HG03108 (cell line): ENCODE results near the gene TRAF3.

Experiments
- ATAC-seq: cut with Tn5 transposase; IDR thresholded peaks from one replicate; pipeline ENCODE4 v1.9.1; 2021; ENCODE audit warnings: moderate library complexity; ENCODE audit not compliant: unreplicated experiment

TRAF3 gene, protein sequence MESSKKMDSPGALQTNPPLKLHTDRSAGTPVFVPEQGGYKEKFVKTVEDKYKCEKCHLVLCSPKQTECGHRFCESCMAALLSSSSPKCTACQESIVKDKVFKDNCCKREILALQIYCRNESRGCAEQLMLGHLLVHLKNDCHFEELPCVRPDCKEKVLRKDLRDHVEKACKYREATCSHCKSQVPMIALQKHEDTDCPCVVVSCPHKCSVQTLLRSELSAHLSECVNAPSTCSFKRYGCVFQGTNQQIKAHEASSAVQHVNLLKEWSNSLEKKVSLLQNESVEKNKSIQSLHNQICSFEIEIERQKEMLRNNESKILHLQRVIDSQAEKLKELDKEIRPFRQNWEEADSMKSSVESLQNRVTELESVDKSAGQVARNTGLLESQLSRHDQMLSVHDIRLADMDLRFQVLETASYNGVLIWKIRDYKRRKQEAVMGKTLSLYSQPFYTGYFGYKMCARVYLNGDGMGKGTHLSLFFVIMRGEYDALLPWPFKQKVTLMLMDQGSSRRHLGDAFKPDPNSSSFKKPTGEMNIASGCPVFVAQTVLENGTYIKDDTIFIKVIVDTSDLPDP

DNA sequence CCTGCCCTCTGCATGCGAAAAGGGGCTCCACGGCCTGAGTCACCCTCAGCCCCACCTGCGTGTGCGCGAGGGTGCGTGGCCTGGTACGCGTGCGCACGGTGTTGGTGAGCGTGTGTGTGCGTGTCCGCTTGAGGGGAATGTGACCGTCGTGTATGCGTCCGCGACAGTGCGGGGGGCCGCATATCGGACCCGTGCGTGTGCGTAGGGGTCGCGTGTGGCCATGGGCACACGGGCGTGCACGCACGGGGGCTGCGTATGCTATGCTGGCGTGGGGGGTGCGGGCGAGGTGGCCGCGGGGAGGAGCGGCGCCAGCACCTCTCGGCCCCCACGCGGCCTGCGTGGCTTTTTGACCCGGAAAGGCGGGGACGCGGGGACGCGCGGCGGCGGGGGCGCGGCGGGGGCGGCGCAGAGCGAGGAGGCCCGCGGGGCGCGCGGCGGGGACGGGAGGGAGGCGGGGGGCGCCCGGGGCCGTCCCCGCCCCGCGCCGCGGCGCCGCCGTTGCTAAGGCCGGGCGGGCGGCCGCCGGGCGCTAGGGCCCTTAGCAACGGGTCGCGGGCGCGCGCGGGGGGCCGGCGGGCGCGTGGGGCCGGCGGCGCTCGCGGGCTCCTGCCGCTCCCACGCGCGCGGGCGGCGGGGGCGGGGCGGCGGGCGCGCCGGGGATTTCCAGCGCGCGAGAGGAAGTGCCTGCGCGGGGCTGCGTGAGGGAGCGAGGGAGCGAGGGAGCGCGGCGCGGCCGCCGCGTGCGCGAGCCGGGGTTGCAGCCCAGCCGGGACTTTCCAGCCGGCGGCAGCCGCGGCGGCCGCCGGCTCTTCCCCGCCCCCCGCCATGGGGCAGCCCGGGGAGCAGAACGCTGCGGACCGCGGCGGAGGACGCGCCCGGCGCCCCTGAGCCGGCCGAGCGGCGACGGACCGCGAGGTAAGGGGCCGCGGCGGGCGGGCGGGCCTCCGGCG is at the start of gene TRAF3:
Gene TRAF3 (plus strand): TSS at position 689 of the 950 bp plus-strand sequence. CDS start 92,753 bp downstream, outside the sequence.
- ATAC-seq = peak; percentile 40

DNA sequence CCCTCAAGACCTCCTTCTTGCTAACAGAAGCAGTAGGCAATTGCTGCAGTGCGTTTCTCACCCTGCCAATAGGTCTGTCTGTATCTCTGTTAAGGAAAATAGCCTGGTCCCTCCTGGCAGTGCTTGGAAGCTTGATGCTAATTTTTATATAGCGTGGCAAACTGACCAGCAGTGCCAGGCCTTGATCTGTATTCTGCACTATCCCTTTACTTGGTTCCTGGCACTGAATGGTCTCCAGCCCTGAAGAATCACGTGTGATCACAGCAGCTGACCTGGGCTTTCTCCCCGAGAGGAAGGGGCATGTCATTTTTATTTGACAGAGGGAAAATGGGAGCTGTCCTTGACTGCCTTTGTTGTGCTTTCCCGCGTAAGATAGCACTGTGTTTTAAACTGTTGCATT is 48.7 kb upstream of the TRAF3 start:
- ATAC-seq = no peak

GRCh38 chr14:102729268-102729667 is 48.0 kb upstream of the TRAF3 start:
- no peak for ATAC-seq

DNA sequence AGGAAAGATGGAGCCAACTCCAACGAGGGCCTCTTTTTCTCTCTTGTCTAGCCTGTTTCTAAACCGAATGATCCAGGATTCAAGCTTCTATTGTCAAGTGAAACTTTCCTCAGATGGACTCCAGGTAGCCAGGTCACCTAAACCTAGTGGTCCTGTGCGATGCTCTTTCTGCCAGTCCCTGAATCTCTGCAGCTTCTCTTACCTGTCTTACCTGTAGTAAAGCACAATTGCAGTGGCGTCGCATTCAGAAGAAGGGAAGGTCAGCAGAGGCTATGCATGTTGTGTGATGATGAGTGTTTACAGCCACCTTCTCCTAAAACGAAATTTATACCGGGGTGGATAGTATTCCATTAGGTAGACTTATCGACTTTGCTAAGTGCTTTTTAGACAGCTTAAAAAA is 47.4 kb upstream of the TRAF3 start:
- no peak for ATAC-seq

DNA sequence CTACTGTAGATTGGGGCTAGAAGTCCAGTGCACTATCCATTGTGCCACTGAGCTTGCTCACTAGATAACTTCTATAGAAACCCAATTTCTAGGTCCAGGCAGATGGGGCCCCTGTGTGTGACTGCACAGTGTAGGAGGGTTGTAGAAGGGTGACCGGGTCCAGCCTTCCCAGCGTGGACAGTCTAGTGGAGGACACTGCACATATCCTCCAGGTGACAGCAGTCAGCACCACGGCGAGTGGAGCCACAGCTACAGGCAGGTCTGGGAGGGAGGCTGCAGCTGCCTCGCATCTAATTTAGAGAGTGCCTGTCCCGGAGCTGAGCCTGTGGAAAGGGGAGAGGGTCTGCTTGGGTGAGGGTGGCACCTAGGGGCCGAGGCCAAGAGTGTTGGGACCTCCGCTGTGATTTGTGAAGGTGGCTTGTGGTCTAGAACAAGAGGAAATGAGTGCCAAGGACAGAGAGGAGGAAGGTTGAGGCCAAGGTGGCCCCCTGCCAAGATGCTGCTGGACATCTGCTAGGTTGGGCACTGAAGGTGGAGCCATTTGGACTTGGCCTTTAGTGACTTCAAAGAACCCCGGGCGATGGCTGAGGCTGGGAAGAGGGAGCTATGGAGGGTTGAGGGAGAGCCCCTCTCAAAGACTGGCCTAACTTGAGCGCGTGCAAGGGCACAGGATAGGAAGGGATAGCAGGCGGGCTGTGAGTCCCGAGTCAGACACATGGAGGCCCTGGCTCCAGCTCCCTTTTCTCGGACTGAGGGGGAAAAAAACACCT is 46.0 kb upstream of the TRAF3 start:
- ATAC-seq = no peak

DNA sequence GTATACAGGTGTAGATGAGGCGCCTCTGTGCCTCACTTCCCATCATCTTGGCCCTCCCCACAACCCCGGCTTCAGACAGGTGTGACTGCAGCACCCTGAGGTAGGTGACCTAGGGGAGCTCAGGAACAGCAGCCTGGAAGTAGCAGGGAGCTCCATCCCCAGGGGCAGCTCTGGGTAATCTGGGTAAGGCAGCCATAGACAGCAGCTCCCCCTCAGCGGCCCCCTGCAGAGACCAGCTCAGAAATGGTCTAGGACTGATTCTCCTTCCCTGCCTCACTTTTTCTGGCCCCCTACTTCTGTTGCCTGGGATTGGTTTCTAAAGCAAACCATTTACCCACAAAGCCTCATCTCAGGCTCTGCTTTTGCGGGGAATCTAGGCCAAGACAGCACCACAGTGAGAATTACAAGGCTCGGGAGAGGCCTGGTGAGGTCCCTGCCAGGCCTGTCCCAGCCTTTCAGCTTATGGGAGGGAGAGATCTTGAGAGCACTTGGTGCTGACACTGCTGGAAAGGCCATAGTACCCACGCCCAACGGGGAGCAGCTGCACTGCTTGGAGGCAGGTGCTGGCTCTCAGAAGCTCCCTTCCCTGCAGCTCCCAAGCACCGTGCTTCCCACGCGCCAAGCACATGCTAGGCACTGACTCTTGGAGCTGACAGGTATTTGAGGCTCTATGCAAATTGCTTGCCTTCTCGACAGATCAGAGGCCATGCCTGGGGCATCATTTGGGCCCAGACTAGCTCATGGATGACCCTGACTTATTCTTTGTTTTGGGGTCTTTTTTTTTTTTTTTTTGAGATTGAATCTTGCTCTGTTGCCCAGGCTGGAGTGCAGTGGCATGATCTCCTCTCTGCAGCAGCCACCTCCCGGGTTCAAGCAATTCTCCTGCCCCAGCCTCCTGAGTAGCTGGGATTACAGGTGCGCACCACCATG is 45.1 kb upstream of the TRAF3 start:
- ATAC-seq = no peak

DNA sequence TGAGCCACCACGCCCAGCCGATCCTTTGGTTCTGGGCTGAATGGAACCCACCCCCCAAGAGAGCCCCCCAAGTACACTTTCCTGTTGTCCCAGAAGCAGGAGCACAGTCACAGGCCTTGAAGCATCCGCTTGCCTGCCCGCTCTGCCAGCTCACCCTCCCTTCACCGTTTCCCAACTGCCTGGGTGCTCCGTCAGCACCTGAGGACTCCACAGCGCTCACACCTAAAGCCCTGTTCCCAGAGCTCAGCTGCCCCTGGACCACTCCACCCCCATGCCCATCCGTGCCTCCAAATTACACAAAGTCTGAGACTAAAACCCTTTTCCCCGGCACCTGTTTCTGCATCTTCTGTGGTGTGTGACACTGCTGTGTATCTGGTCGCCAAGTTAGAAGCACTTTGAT is 44.3 kb upstream of the TRAF3 start:
- ATAC-seq = no peak

DNA sequence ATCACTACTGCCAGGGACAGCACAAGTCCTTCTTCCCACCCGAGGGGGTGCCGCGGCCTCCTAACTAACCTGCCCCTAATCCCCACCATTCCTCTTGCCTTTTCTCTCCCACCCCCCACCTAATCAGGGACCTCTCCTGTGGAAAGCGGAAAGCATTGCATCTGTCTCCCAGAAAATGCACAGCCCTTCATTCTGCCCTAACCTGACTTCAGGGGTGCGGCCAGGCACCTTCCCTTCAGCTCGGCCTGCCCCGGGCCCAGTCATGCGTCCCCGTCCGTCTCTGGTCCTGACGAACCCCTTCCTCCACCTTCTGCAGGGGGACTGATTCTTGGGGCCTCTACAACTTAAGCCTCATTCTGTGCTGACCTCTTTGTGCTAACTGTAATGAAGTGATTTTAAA is 43.9 kb upstream of the TRAF3 start:
- no peak for ATAC-seq

DNA sequence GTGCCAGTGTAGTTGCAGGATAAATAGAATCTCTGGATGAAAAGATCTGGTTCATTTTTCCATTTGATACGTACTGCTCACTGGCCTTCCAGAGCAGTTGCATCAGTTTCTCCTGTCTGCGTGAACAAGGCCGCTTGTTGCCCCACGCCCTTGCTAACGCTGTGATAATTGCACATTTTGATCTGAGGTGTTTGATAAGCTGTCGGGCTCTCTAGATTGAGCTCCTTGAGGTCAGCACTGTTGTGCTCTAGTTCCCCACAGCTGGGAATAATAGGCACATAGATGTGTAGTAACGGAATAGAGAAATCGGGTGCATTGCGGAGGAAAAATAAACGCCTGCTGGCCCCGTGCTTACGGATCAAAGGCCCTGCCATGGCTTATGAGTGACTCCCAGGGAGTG is 42.8 kb upstream of the TRAF3 start:
- no peak for ATAC-seq

DNA sequence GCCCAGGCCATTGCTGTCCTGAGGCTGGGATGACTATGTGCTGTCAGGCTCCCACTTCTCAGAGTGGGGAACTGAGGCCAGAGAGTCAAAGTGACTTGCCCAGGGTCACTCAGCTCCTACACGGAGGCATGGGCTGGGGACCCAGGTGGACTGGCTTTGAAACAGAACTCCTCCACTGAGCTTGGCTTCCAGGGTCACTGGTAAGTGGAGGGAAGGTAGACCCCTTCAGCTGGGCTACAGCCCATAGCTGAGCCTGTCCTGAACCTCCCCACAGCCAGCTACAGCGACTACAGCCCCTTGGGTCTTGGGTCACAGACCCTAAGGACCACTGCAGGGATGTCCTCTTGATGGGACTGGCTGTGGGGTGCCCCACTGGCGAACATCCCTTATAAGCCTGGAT is 40.3 kb upstream of the TRAF3 start:
- no peak for ATAC-seq

DNA sequence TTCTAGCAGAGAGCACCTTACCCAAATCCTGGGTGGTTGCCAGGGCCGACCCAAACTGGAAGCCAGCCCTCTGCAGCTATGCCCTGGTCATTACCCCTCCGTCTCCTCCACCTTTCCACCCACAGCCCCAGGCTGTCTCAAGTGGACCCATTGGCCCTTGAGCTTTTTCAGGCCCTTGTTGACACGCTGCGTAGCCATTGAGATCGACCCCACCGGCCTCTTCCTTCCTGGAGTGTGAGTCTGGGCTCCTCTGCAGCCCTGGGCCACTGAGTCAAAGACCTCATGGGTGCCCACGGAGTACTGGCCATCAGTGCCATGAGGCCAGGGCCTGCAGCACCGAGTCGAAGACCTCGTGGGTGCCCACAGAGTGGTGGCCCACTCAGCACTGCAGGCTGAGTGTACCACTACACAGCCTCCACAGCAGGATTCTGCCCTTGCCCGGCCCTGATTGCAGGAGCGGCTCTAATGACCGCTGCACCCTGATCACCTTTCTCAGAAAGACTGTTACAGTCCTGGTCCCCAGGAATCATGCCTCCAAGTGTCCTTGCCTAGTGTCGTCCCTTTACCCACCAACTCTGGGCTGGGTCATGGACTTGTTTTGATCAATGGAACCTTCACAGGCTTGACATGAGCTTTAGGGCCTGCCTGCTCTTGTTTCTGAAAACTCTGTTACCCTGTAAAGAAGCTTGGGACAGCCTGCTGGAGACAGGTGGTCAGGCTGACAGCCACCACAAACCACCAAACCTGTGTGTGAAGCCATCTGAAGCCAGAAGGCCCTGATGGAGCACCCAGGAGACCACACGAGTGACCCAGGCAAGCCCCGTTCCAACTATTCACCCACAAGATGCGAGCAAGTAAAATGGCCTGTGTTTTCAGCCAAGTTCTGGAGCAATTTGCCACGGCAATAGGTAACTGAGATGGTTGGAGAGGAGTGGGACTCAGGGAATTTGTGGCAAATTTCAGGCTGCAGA is 39.6 kb upstream of the TRAF3 start:
- no peak for ATAC-seq

- ATAC-seq = no peak
Observed at GRCh38 chr14:102738373-102739189, 38.7 kb upstream of the TRAF3 start.

GRCh38 chr14:102739190-102739469 is 38.1 kb upstream of the TRAF3 start:
- no peak for ATAC-seq

- no peak for ATAC-seq
Observed at GRCh38 chr14:102746634-102747438, 30.4 kb upstream of the TRAF3 start.

DNA sequence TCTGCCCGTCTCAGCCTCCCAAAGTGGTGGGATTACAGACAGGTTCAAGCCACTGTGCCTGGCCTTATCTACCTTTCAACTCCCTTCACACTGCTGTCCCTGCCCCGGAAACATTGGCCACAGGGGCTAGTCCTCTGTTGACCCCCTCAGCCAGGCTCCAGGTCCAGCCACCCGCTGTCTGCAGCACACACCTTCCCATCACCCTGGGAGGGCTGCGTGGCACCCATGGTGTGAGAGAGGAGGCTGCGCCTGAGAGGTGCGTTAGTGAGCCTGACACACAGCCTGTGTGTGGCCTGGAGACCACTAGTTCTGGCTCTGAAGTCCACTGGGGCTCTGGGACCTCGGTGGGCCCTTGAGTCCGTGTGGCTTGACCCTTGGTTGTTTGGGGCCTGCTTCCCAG is 28.4 kb upstream of the TRAF3 start:
- ATAC-seq = no peak

DNA sequence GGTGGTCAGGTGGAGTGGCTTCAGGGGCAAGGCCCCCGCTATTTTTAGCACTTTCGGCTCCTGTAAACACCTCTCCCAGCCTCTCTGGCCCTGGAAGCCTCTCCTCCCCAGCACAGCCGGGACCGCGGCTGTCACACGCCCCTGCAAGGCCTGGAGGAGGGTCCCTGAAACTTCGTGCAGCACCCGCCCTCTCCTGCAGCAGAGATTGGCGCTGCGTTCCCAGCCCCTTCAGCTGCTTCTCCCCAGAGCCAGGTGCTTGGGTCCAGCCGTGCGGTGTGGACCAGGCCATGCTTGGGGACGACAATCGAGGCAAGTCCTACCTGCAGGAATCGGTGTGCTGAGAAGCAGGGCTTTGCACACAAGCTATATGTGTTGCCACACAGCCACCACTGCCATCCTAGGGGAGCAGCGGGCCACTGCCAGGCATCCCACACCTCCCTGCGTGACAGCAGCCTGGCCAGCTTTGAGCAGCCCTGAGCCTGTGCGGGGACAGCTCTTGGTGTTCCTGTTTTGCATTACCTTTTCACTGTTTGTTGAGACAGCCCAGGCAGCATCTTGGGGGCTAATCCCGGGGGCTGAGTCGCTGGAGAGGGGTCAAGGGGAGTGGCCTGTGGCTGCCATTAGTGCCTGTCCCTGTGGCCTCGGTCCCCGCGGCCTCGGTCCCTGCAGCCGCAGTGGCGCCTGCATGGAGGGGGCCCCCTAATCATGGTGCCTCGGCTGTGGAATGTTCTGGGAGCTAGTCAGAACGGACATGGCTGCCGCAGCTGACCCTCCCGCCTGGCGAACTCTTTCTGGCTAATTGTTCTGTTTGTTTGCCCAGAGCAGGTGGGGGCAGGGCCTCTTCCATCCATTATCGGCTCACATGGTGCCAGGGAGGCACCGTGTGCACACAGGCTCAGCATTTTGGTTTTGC is 27.6 kb upstream of the TRAF3 start:
- ATAC-seq = no peak
